HG02870 (cell line): ENCODE results near the gene SF3B3.
"Not testable (repeated sequence)": the region's sequence is repeated elsewhere in the genome, so short reads cannot be mapped to it uniquely, and the experiment has no call there.

ENCODE experiments used
- ATAC-seq: cut with Tn5 transposase; IDR thresholded peaks from one replicate; pipeline ENCODE4 v1.9.1; 2021; ENCODE audit warnings: mild to moderate bottlenecking, moderate library complexity; ENCODE audit not compliant: unreplicated experiment

SF3B3 gene

DNA sequence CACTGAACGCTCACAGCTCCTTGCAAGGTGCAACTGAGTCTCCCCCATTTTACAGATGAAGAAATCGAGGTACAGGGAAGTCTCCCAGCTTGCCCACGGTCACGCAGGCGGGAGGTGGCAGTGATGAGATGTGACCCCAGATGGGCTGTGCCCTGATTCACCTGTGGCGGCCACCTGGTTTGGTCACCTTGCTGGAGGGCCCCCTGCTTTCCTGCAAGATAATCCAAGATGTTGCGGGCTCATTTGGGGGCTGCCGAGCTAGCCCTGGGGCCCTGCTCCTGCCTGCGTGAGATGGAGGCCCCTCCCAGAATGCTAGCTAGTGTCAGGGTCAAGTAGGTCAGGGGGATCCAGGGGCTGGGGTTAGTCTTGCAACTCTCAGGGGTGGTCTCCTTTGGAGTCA is 63.1 kb downstream of the SF3B3 start:
- no peak for ATAC-seq

DNA sequence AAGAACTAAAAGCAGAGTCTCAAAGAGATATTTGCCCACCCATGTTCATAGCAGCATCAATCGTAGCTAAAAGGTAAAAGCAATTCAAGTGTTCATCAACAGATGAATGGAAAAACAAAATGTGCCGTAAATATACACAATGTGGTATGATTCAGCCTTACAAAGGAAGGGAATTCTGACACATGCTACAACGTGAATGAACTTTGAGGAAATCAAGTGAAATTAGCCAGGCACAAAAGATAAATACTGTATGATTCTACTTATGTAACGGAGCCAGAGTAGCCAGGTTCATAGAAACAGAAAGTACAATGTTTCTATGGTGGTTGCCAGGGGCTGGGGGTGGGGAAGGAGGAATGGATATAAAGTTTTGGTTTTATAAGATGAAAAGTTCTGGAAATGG is 64.9 kb downstream of the SF3B3 start:
- no peak for ATAC-seq

DNA sequence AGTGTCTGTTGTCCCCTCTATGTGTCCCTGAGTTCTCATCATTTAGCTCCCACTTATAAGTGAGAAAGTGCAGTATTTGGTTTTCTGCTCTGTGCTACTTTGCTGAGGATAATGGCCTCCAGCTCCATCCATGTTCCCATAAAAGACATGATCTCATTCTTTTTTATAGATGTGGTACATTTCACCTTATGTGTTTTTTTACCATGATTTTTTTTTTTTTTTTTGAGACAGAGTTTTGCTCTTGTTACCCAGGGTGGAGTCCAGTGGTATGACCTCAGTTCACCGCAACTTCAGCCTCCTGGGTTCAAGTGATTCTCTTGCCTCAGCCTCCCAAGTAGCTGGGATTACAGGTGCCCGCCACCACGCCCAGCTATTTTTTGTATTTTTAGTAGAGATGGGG is 65.8 kb downstream of the SF3B3 start:
- ATAC-seq = not testable (repeated sequence)

DNA sequence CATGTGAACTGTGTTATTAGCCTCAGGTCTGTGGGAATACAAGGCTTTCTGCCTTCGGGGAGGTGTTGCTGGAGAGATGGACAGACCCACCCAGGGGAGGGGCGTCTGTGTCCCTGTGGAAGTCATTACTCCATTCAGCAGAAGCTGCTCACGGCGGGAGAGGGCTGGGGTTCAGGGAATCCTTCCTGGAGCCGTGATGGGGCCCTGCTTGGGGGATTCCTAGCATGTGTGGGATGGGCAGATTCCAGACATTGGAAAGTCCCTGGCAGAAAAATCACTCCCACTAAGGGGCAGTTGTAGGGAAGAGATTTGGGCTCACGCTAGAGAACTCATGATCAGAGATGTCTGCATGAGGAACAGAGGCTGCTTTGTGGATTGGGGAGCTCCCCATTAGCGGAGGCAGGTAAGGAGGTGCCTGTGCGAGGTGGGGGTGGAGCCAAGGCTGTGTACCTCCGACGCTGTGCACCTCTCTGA is 66.4 kb downstream of the SF3B3 start:
- ATAC-seq = no peak

DNA sequence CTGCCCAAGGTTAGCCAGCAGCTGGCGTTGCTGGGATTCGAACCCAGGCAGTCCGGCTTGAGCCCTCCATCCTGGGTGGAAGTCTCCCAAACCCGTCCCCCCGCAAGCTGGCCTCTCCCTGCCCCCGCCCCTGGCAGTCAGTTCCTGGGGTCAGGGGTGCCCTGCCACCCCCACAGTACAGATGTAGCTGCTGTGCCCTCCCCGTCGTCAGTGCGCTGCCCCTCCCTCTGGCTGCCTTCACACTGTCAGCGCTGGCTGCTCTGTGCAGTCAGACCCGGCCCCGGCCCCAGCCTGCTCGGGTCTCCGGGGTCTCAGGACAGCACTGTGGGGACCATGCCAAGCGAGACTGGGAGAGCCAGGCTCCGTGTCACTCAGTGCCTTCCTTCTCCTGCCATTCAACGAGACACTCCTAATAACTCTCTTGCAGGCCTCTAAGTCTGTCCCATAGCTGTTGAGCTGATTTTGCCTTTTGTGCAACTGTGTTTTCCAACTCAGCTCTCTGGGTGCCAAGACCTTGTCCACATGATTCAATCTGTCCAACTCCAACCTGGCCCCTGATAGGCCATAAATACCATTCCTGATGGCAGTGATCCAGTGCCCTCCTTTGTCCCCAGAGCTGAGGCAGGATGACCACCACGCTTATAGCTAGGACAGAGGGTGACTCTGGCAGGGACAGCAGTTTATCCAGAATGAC is 67.3 kb downstream of the SF3B3 start:
- ATAC-seq = no peak

DNA sequence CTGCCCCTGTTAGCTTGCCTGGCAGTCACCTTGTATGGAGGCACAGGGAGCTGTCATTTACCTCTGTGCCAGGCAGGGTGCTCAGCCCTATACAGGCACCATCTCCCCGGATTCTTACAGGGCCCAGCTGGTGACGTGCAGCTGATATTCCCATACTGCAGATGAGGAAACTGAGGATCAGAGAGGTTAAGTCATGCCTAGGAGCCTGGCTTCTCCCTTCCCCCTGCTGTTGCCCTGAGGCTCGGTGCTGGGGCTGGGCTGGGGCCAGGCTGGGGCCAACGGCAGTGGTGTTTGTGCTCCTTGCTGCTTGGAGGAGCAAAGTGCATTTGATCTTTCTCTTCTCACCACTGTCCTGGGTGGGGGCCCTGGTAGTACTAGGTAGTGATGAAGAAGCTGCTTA is 68.0 kb downstream of the SF3B3 start:
- ATAC-seq = no peak

DNA sequence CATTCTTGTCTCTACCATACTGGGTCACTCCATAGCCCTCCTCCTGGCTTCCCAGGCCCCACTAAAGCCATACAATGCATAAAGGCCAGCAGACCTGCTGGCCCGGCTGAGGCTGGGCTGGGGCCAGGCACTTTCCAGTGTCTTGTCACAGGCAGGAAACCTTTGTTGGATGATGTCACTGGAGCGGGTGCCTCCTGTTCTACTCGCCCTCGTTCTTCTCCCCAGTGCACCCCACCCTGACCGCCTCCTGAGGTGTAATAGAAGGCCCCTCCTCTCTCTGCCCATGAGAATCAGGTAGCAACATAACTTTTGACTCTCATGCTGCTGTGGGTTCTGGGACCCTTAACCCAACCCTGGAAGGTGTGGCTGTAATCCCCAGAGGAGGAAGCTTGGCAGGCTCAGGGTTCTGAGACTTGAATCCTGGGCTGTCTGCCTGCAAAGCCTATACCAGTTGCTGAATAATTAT is 68.5 kb downstream of the SF3B3 start:
- ATAC-seq = no peak

DNA sequence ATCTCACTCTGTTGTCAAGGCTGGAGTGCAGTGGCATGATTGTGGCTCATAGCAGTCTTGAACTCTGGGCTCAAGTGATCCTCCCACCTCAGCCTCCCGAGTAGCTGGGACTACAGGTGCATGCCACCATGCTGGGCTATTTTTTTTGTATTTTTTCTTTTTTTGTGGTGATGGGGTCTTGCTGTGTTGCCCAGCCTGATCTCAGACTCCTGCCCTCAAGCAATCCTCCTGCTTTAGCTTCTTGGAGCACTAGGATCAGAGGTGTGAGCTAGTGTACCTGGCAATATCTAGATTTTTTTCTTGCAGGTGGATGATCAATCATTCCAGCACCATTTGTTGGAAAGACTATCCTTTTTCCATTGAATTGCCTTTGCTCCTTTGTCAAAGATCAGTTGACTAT is 69.9 kb downstream of the SF3B3 start:
- ATAC-seq = no peak

DNA sequence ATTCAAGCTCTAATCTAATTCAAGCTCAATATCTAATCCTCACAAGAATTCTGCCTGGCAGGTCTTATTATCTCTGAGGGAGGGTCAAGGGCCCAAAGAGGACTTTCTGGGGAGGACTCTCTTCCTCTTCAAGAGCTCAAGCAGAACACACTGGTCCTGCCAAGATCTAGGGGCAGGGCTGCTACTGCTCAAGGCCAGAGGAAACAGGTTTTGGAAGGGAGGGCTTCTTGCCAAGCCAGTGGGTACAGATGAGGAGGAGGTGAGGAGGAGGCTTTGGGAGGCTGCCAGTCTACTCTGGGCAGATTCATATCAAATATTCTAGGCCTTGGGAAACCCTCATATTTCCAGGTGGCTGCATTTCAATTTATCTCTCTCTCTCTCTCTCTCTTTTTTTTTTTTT is 71.0 kb downstream of the SF3B3 start:
- no peak for ATAC-seq

DNA sequence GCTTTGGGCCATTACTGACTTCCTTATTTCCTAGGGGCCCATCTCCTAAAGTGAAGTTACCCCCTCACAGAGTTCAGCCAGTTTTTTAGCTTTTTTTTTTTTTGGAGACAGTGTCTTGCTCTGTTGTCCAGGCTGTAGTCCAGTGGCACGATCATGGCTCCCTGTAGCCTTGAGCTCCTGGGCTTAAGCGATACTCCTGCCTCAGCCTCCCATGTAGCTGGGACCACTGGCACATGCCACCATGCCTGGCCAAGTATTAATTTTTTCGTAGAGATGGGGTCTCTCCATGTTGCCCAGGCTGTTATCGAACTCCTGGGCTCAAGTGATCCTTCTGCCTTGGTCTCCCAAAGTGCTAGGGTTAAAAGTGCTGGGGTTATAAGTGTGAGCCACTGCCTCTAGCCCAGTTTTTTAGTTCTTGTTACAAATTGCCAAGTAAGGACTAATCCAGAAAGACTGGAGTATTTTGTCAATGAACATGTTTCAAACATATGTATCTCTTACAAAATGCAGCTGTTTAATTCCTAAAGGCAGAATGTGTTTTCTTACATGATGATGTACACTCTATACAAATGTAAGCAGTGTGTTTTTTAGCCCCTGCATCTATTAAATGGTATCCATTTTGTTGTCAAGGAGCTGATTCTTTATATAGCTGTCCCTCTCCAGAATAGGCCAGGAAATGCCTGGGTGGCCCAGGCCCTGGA is 73.7 kb downstream of the SF3B3 start:
- no peak for ATAC-seq

DNA sequence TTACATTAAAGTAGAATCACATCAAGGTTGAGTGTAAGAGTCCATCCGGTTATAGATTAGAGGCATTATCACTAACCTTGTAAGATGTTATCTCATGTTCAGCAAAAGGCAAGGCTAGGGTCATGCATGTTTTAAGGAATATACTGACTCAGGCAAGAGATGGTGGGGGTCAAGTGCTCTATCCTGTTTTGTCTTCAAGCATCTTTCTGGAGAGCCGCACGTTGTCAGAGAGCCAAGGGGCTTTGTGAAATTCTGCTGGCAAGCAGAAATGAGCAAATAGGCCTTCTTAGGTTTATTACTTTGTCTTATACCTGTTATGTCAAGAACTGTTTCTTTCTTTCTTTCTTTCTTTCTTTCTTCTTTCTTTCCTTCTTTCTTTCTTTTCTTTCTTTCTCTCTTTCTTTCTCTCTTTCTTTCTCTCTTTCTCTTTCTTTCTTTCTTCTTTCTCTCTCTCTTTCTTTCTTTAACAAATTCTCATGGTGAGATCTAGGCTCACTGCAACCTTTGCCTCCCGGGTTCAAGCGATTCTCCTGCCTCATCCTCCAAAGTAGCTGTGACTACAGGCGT is 75.4 kb downstream of the SF3B3 start:
- no peak for ATAC-seq

DNA sequence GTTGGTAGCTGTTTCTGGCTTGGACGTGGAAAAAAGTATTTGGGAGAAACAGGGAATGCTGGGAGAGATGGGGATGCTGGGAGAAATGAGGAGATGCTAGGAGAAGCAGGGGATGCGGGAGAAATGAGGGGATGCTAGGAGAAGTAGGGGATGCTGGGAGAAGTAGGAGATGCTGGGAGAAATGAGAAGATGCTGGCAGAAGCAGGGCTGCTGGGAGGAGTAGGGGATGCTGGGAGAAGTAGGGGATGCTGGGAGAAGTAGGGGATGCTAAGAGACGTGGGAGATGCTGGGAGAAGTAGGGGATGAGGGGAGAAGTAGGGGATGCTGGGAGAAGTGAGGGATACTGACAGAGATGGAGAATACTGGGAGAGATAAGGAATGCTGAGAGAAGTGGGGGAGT is 77.1 kb downstream of the SF3B3 start:
- ATAC-seq = no peak

DNA sequence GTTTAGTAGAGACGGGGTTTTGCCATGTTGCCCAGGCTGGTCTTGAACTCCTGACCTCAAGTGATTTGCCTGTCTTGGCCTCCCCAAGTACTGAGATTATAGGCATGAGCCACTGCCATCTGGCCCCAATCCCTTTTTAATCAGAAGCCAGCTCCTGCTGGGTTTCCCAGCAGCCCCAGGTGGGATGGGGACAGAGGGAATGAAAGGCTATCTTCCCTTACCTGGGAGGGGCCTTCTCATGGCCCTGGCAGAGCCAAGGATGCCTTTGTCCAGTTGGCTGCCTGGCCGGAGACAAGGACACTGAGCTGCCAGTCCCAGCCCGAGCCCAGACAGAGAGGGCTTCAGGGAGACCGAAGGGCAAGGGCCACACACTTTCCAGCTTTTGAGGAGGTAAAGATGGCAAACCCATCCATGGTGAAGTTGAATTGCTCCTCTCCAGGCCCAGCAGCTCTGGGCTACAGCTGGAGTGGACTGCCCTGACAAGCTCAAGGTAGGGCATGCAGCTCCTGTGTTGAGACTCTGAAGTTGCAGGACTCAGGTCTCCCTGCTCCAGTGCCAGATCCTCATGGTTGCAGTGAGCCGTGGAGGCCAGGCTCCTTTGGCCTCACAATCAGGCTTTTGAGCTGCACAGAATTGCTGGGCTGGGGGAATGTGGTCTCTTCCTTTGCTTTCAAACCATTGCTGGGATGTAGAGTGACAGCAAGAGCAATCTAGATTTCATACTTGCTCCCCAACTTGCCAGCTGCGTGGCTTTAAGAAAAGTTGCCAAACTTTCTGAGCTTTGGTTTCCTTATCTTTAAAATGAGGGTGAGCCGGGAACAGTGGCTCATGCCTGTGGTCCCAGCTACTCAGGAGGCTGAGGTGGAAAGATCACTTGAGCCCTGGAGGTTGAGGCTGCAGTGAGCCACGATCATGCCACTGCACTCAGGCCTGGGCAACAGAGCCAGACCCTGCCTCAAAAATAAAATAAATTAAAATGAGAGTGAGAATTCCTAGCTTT is 78.3 kb downstream of the SF3B3 start:
- no peak for ATAC-seq

DNA sequence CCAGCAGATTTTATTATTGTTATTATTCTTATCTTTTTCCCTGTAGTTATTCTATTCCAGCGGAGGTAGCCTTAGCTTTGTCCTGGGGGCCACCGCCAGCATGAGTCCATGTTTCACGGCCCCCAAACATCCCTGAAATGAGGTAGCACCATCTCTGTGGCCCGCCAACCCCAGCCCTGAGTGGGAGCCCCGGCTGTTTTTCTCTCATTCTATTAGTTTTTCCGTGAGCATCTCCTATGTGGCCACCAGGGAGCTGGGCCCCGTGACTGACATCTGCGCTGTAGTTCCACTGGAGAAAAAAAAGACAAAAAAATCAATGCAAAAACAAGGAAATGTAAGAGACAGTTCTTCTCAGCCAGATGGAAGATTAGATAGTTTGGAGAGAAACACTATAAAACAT is 79.2 kb downstream of the SF3B3 start:
- ATAC-seq = no peak

DNA sequence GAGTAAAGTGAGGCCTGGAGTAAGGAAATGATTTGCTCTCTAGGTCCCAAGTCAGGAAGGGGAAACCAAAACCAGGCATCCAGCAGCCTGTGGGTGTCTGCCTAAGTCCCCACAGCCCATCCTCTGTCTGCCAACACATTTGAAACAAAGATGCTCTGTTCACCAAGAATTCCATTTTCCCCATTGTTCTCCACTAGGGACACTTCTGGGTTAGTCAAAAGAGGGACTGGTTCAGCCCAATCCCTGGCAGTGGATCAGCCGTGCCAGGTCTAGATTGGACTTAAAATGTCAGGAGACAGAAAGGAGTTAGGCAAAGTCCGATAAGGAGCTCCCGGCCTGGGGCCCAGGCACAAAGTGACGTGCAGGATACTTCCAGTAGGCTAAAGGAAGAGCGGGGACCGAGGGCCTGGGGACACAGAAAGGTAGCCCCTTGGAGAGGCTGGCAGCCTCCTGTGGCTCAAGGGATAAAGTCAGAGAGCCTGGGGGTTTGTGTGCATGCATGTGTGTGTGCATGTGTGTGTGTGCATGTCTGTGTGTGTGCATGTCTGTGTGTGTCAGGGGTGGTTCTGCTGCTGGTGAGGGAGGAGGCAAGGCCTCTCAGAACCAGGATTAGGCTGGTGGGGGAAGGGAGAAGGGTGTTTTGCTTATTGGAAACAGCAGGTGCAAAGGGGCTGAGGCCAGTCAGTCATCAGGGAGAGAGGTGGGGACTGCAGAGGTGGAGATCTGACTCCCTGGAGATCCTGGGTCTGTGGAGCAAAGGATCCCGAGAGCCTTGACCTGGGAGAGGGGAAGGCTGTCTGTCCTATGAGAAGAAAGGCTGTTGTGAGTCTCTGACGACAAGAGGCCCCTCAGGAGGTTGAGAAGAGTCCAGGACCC is 81.0 kb downstream of the SF3B3 start:
- no peak for ATAC-seq

DNA sequence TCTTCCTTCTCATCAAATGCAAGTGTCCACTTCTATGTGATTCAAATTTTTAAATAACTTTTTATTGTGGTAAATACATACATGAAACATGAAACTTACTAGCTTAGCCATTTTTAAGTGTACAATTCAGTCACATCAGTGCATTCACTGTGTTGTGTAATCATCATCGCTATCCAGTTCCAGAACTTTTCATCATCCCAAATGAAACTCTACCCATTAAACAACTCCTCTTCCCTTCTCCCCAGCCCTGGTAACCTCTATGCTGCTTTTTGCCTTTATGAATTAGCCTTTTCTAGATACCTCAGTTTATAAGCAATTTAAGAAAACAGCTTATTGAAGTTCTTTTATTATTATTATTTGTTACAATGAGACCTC is 81.7 kb downstream of the SF3B3 start:
- ATAC-seq = no peak

DNA sequence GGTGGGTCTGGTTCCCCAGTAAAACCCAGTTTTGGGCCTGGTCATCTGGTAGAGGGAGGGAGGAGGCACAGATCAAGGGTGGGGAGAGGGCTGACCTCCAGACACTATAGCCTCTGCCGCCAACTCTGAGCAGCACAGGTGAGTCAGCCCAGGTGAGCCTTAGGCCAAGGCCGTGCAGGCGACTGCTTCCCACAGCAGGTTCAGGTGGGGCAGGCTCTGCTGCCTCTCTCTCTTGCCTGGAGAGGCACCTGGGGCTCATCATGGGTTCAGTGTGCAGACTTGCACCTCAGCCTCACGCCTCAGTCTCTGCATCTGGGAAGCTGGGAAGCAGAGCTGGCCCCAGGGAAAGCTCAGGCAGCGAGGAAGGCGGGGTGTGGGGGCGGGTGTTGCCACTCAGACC is 84.9 kb downstream of the SF3B3 start:
- no peak for ATAC-seq

DNA sequence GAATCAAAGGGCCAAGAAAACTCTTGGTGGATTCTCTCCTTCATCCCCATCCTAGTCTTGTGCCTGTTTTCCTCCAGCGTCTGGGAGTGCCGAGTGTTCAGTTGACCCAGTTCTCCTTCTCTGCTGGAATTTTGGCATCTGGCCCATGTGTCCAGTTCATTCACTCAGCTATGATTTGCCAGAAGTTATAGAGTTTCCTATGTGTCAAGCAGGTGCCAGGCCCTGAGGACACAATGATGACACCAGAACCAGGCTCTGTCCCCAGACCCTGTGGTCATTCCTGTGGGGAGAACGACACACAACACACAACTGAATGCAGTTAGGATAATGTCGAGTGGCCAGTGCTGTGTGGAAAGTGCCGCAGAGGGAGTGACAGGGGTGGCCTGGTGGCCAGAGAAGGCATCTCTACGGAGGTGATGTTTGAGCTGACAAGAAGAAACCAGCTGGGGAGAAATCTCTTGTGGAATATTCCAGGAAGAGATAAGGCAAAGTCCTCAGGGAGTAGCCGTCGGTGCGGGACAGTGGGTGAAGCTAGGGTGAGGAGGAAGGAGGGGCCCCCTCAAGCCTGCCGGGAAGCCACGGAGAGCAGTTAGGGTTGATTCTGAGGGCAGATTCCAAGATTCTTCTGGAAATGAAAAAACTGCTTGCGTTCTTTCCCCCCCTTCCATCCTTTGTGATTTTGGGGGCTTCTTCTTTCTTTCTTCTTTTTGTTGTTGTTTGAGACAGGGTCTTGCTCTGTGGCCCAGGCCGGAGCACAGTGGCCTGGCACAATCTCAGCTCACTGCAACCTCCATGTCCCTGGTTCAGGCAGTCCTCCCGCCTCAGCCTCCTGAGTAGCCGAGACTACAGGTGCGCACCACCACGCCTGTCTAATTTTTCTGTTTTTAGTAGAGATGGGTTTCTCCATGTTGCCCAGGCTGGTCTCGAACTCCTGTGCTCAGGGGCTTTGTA is 86.9 kb downstream of the SF3B3 start:
- ATAC-seq = no peak

DNA sequence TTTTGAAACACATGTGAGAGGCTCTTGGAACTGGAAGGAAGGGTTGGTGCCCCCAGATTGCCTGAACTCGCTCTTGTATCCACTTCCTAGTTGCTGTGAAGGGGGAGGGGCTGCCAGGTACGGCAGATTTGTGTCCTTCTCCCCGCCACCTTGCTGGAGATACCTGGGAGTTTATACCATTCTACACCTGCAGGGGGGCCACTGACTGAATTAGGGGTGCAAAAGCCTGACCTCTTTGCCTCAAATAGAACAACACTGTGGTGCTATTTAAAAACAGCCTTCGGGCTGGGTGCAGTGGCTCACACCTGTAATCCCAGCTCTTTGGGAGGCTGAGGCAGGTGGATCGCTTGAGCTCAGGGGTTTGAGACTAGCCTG is 87.6 kb downstream of the SF3B3 start:
- no peak for ATAC-seq
